T-helper 9 cell (primary cell): ENCODE measurements around the gene NFIL3.
"Not testable (repeated sequence)": the region's sequence is repeated elsewhere in the genome, so short reads cannot be mapped to it uniquely, and the experiment has no call there.

Experiments
- DNase-seq: peaks from one replicate; pipeline ENCODE4 v3.0.0-alpha.2; 2020
- total RNA-seq, 2 donors: gene quantifications; one replicate each; lab custom pipeline; 2026; lab: John Stamatoyannopoulos, UW

The NFIL3 gene
- total RNA-seq: 6.9 to 36.9 reads per million in 2 donors

- DNase-seq: peak; percentile 49
These were observed at the start of gene NFIL3 for GRCh38 chr9:91423785-91424402. TSS of gene NFIL3 (minus strand) at chr9:91423832. CDS start at chr9:91410734, 13,098 bp downstream.

GRCh38 chr9:91471524-91471923 lies 47.9 kb upstream of the NFIL3 start:
- not testable (repeated sequence) for DNase-seq

- no peak for DNase-seq
These were observed 41.8 kb upstream of the NFIL3 start for GRCh38 chr9:91465420-91465819.

- DNase-seq: no peak
These were observed 35.3 kb upstream of the NFIL3 start for GRCh38 chr9:91458906-91459305.

GRCh38 chr9:91452844-91453243 lies 29.2 kb upstream of the NFIL3 start:
- DNase-seq: no peak

- DNase-seq: no peak
These were observed 28.0 kb upstream of the NFIL3 start for GRCh38 chr9:91451431-91452270.

GRCh38 chr9:91445135-91445534 lies 21.5 kb upstream of the NFIL3 start:
- no peak for DNase-seq

GRCh38 chr9:91443994-91444392 lies 20.4 kb upstream of the NFIL3 start:
- no peak for DNase-seq

- no peak for DNase-seq
These were observed 19.8 kb upstream of the NFIL3 start for GRCh38 chr9:91443321-91443993.

- no peak for DNase-seq
These were observed 13.2 kb upstream of the NFIL3 start for GRCh38 chr9:91436841-91437240.

- DNase-seq: no peak
These were observed 9.5 kb upstream of the NFIL3 start for GRCh38 chr9:91433180-91433579.

GRCh38 chr9:91431485-91431884 lies 7.9 kb upstream of the NFIL3 start:
- no peak for DNase-seq

- DNase-seq: no peak
These were observed 5.9 kb upstream of the NFIL3 start for GRCh38 chr9:91429501-91429900.

GRCh38 chr9:91428927-91429351 lies 5.3 kb upstream of the NFIL3 start:
- DNase-seq: no peak

GRCh38 chr9:91428436-91428835 lies 4.8 kb upstream of the NFIL3 start:
- no peak for DNase-seq

- DNase-seq: no peak
These were observed 4.2 kb upstream of the NFIL3 start for GRCh38 chr9:91427873-91428272.

- no peak for DNase-seq
These were observed 2.6 kb upstream of the NFIL3 start for GRCh38 chr9:91426123-91426745.

- no peak for DNase-seq
These were observed 1.6 kb upstream of the NFIL3 start for GRCh38 chr9:91425271-91425670.

GRCh38 chr9:91424403-91425176 lies 958 bp upstream of the NFIL3 start:
- DNase-seq: peak; percentile 32

GRCh38 chr9:91422758-91423711 lies 597 bp downstream of the NFIL3 start:
- peak; percentile 31 for DNase-seq
